GM23338 (cell line): ENCODE results near the gene ROCK2. TPM values are rescaled to one million over a fixed set of nuclear protein-coding genes. Genes with fewer than 3 reads are reported as not detected.
A peak's percentile ranks its signal among the peaks of the same experiment; 100 is the strongest.

Experiments used
- ATAC-seq: fragments of 200-7000 bp; cut with Tn5 transposase; 3 replicates; pipeline ENCODE4 v1.9.1; 2020
- DNase-seq: peaks from one replicate; pipeline ENCODE4 v3.0.0-alpha.2; 2015; ENCODE audit warnings: low spot score
- H2AFZ ChIP-seq: fragments of 200-600 bp; sonication (generic); 2 replicates; pipeline ENCODE4 v1.8.0; 2016; ENCODE audit warnings: antibody characterized with exemption, mild to moderate bottlenecking, moderate library complexity
- H3F3A ChIP-seq: fragments of 200-600 bp; sonication (generic); replicated peaks from 2 replicates; pipeline ENCODE4 v1.8.0; 2017; ENCODE audit warnings: antibody characterized with exemption, mixed run types, low read depth
- H3K27ac ChIP-seq: fragments of 200-600 bp; sonication (generic); 2 replicates; pipeline ENCODE4 v1.6.1; 2016; ENCODE audit warnings: low read depth
- H3K27me3 ChIP-seq: fragments of 200-600 bp; sonication (generic); 2 replicates; pipeline ENCODE4 v1.8.0; 2016; ENCODE audit warnings: mild to moderate bottlenecking, mixed run types, moderate library complexity; ENCODE audit not compliant: insufficient read depth
- H3K36me3 ChIP-seq: fragments of 200-600 bp; sonication (generic); 2 replicates; pipeline ENCODE4 v1.8.0; 2016; ENCODE audit warnings: mild to moderate bottlenecking; ENCODE audit not compliant: insufficient read depth
- H3K4me1 ChIP-seq: fragments of 200-600 bp; sonication (generic); 2 replicates; pipeline ENCODE4 v1.8.0; 2016; ENCODE audit warnings: mild to moderate bottlenecking, moderate library complexity; ENCODE audit not compliant: insufficient read depth
- H3K4me2 ChIP-seq: fragments of 200-600 bp; sonication (generic); 2 replicates; pipeline ENCODE4 v1.7.1; 2017; ENCODE audit warnings: mixed run types
- H3K4me3 ChIP-seq: fragments of 200-600 bp; sonication (generic); 2 replicates; pipeline ENCODE4 v1.6.1; 2016; ENCODE audit warnings: mixed run types
- H3K79me2 ChIP-seq: fragments of 200-600 bp; sonication (generic); replicated peaks from 2 replicates; pipeline ENCODE4 v1.8.0; 2017; ENCODE audit warnings: mild to moderate bottlenecking; ENCODE audit not compliant: insufficient read depth
- H3K9me2 ChIP-seq: fragments of 200-600 bp; sonication (generic); 2 replicates; pipeline ENCODE4 v1.8.0; 2017; ENCODE audit not compliant: insufficient read depth
- H4K20me1 ChIP-seq: fragments of 200-600 bp; sonication (generic); replicated peaks from 2 replicates; pipeline ENCODE4 v1.8.0; 2017; ENCODE audit warnings: mild to moderate bottlenecking; ENCODE audit not compliant: insufficient read depth
- H3K27ac Mint-ChIP-seq: 2 replicates; pipeline ENCODE4 v1.8.0; 2020; ENCODE audit warnings: inconsistent platforms, mild to moderate bottlenecking, moderate library complexity, mixed read lengths
- H3K27me3 Mint-ChIP-seq: 3 replicates; pipeline ENCODE4 v1.8.0; 2022; ENCODE audit warnings: low read depth, mild to moderate bottlenecking, moderate library complexity, mixed read lengths, inconsistent platforms; ENCODE audit not compliant: insufficient read depth, poor library complexity
- H3K36me3 Mint-ChIP-seq: 3 replicates; pipeline ENCODE4 v1.8.0; 2021; ENCODE audit warnings: low read depth, mild to moderate bottlenecking, inconsistent platforms, moderate library complexity, mixed read lengths
- H3K4me1 Mint-ChIP-seq: 3 replicates; pipeline ENCODE4 v1.8.0; 2020; ENCODE audit warnings: mild to moderate bottlenecking, inconsistent platforms, mixed read lengths
- H3K4me3 Mint-ChIP-seq: 3 replicates; pipeline ENCODE4 v1.8.0; 2021; ENCODE audit warnings: moderate library complexity, mild to moderate bottlenecking, inconsistent platforms, mixed read lengths
- H3K9me3 Mint-ChIP-seq: 3 replicates; pipeline ENCODE4 v1.8.0; 2020; ENCODE audit warnings: moderate library complexity, mild to moderate bottlenecking, inconsistent platforms, mixed read lengths
- CTCF ChIP-seq, 2 experiments: fragments of 200-600 bp in 1 of 2; sonication (generic) in 1 of 2; conservative IDR thresholded peaks; 2 replicates each; pipeline versions ENCODE4 v1.5.1 to v1.6.1; 2016 to 2017; ENCODE audit warnings: antibody characterized with exemption in 2 of 2, low read depth in 2 of 2, mild to moderate bottlenecking in 2 of 2, moderate library complexity in 1 of 2
- ETS1 ChIP-seq: IDR thresholded peaks from 2 replicates; pipeline ENCODE4 v1.6.1; 2016; ENCODE audit warnings: antibody characterized with exemption
- NANOG ChIP-seq: IDR thresholded peaks from 2 replicates; pipeline ENCODE4 v1.6.1; 2016; ENCODE audit warnings: antibody characterized with exemption, borderline replicate concordance
- POLR2AphosphoS5 ChIP-seq: IDR thresholded peaks from 2 replicates; pipeline ENCODE4 v1.6.1; 2016; ENCODE audit warnings: antibody characterized with exemption, low read depth
- STAT1 ChIP-seq: IDR thresholded peaks from one replicate; pipeline ENCODE4 v1.6.1; 2016; ENCODE audit warnings: antibody characterized with exemption; ENCODE audit not compliant: unreplicated experiment
- ZNF331 ChIP-seq: fragments of 250-450 bp; sonication (Bioruptor Pico); IDR thresholded peaks from 2 replicates; pipeline ENCODE4 v1.5.0; 2020; ENCODE audit warnings: low read depth, mild to moderate bottlenecking, moderate library complexity
- ZNF462 ChIP-seq: fragments of 250-450 bp; sonication (Bioruptor Pico); IDR thresholded peaks from 2 replicates; pipeline ENCODE4 v1.5.0; 2020; ENCODE audit warnings: mild to moderate bottlenecking, moderate library complexity
- polyA plus RNA-seq: library from polyadenylated mRNA; unstranded; fragments of >200 nt; fragmentation: Nextera tagmentation; extraction: Ambion mirVana; gene quantifications from 2 replicates; pipeline ENCODE4 v1.2.1, GENCODE V29; 2016
- total RNA-seq: library from RNA; depleted of rRNA; stranded (reverse); fragments of >200 nt; shearing (Covaris generic); gene quantifications from 2 replicates; pipeline ENCODE4 v1.2.3, GENCODE V29; 2014

The ROCK2 gene
- total and polyA plus RNA-seq, 2 experiments from 2014 or later = 16.4 to 28.0 TPM

GRCh38 chr2:11343650-11344341 is 640 bp downstream of the ROCK2 start:
- Mint-ChIP-seq H3K36me3 (no peaks in the 10 kb centered on the region; the same call in 2 of the 3 replicates), H3K27ac (peak overlapping the region; percentile 91; the same call in 1 of the 2 replicates), H3K4me3 (peak overlapping the region; percentile 98), H3K27me3 (peaks cover 2% of the 10 kb centered on the region), H3K4me1 (peaks cover 30% of the 10 kb centered on the region), H3K9me3 (no peaks in the 10 kb centered on the region)
- no peaks in the 10 kb centered on the region for H3K36me3 ChIP-seq
- ATAC-seq (peak; percentile 40), DNase-seq (peak; percentile 70)
- no peaks in the 10 kb centered on the region for H3K27me3 ChIP-seq
- peak overlapping the region; percentile 60 for H3K27ac ChIP-seq
- H3K4me1 ChIP-seq = peaks cover 35% of the 10 kb centered on the region
- H3F3A ChIP-seq = no peaks in the 10 kb centered on the region
- peak overlapping the region; percentile 95 for H3K4me2 ChIP-seq
- TF ChIP-seq POLR2AphosphoS5 (peak; percentile 47; the same call in 1 of the 2 replicates), NANOG (no peak)
- peaks cover 32% of the 10 kb centered on the region for H4K20me1 ChIP-seq
- H3K9me2 ChIP-seq = no peaks in the 10 kb centered on the region
- H2AFZ ChIP-seq = no peak overlapping the region
- H3K79me2 ChIP-seq = peaks cover 48% of the 10 kb centered on the region
- H3K4me3 ChIP-seq = peak overlapping the region; percentile 76

GRCh38 chr2:11343368-11343649 is 1.1 kb downstream of the ROCK2 start:
- Histone ChIP-seq H3K27me3 (no peaks in the 10 kb centered on the region), H3K79me2 (peaks cover 52% of the 10 kb centered on the region), H3K4me2 (peak overlapping the region; percentile 95), H2AFZ (no peak overlapping the region), H3K9me2 (no peaks in the 10 kb centered on the region), H3K27ac (no peak overlapping the region), H3K4me1 (peaks cover 35% of the 10 kb centered on the region), H3K36me3 (no peaks in the 10 kb centered on the region), H3F3A (no peaks in the 10 kb centered on the region), H3K4me3 (peak overlapping the region; percentile 76), H4K20me1 (peaks cover 35% of the 10 kb centered on the region)
- peaks cover 26% of the 10 kb centered on the region for H3K4me1 Mint-ChIP-seq
- no peaks in the 10 kb centered on the region; the same call in 1 of the 3 replicates for H3K36me3 Mint-ChIP-seq
- DNase-seq (no peak), ATAC-seq (peak; percentile 17)
- H3K4me3 Mint-ChIP-seq = peak overlapping the region; percentile 98
- H3K9me3 Mint-ChIP-seq = no peaks in the 10 kb centered on the region
- H3K27ac Mint-ChIP-seq = peak overlapping the region; percentile 91; the same call in 1 of the 2 replicates
- no peaks in the 10 kb centered on the region for H3K27me3 Mint-ChIP-seq
- TF ChIP-seq STAT1 (no peak), ETS1 (no peak), POLR2AphosphoS5 (no peak), CTCF (conservative IDR thresholded peaks at IDR 0.05; ENCODE audit: low read depth in 2 of 2) (no peak), ZNF331 (no peak), ZNF462 (CRISPR knock-in tag) (no peak)
